ENCODE data around the gene NHS.

NHS gene

GRCh38 chrX:17669891-17670290 is 294.9 kb downstream of the NHS start:
- TF ChIP-seq, protein P1, sequence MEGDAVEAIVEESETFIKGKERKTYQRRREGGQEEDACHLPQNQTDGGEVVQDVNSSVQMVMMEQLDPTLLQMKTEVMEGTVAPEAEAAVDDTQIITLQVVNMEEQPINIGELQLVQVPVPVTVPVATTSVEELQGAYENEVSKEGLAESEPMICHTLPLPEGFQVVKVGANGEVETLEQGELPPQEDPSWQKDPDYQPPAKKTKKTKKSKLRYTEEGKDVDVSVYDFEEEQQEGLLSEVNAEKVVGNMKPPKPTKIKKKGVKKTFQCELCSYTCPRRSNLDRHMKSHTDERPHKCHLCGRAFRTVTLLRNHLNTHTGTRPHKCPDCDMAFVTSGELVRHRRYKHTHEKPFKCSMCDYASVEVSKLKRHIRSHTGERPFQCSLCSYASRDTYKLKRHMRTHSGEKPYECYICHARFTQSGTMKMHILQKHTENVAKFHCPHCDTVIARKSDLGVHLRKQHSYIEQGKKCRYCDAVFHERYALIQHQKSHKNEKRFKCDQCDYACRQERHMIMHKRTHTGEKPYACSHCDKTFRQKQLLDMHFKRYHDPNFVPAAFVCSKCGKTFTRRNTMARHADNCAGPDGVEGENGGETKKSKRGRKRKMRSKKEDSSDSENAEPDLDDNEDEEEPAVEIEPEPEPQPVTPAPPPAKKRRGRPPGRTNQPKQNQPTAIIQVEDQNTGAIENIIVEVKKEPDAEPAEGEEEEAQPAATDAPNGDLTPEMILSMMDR (IDR thresholded peaks at IDR 0.05; ENCODE audit: borderline replicate concordance, control extremely low read depth, extremely low read depth, insufficient read depth, missing control alignments) = no peak
- no peak for DNase-seq (ENCODE audit: low spot score)
- in situ Hi-C loops (cut with MboI; ENCODE audit: low sequenced_read_pairs, unreplicated experiment) = no loop called here

DNA sequence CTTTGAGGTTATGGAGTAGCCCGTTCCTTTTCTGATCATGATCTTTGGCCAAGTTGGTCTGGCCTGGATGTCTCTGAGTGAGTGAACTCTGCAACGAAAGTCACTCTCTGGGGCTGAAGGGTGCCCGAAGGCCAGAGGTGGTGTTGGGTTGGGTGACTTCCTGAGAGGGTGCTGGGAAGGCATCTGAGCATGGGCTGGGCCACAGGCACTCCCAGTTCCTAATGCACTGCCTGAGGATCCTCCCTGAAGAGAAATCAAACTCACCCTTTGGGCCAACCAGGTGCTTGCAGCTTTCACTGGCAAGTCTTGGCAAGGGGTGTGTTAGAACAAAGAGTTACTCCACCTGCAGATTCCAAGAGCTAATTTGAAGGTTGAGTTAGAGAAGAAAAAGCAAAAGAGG is 295.9 kb downstream of the NHS start:
- in situ Hi-C loops (cut with MboI; ENCODE audit: low sequenced_read_pairs, unreplicated experiment) = no loop called here
- DNase-seq (ENCODE audit: low spot score) = no peak
- TF ChIP-seq, protein P1 (IDR thresholded peaks at IDR 0.05; ENCODE audit: borderline replicate concordance, control extremely low read depth, extremely low read depth, insufficient read depth, missing control alignments) = no peak

- TF ChIP-seq, protein P1 (IDR thresholded peaks at IDR 0.05; ENCODE audit: borderline replicate concordance, control extremely low read depth, extremely low read depth, insufficient read depth, missing control alignments) = no peak
- no peak for DNase-seq (ENCODE audit: low spot score)
- in situ Hi-C loops (cut with MboI; ENCODE audit: low sequenced_read_pairs, unreplicated experiment) = no loop called here
Measured at GRCh38 chrX:17674601-17675000, 299.6 kb downstream of the NHS start.

GRCh38 chrX:17679261-17679660 is 304.3 kb downstream of the NHS start:
- TF ChIP-seq, protein P1 (IDR thresholded peaks at IDR 0.05; ENCODE audit: borderline replicate concordance, control extremely low read depth, extremely low read depth, insufficient read depth, missing control alignments) = no peak
- no peak for DNase-seq (ENCODE audit: low spot score)
- in situ Hi-C loops (cut with MboI; ENCODE audit: low sequenced_read_pairs, unreplicated experiment) = no loop called here

DNA sequence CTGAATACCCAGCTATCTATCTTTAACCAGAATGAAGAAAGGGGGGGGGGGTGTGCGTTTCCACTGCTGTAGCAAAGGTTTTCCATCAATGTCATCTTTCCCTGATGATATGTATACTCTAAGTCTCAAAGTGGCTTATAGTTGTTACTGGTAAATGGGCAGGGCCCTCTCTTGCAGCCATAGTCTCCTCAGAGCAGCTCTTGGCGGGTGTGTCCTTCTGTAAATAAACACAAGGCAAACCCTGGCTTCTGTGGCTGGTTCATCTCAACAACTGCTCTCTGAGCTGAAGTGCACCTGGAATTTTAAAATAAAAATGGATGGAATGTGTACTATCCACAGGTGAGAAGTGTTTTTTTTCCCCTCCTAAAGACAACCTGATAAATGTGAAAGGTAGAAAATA is 304.8 kb downstream of the NHS start:
- in situ Hi-C loops (cut with MboI; ENCODE audit: low sequenced_read_pairs, unreplicated experiment) = loop anchor here (10.0 kb wide), 1 partner anchor 435 kb away; no protein-coding TSS in a partner anchor
- DNase-seq (ENCODE audit: low spot score) = no peak
- TF ChIP-seq, protein P1 (IDR thresholded peaks at IDR 0.05; ENCODE audit: borderline replicate concordance, control extremely low read depth, extremely low read depth, insufficient read depth, missing control alignments) = no peak

DNA sequence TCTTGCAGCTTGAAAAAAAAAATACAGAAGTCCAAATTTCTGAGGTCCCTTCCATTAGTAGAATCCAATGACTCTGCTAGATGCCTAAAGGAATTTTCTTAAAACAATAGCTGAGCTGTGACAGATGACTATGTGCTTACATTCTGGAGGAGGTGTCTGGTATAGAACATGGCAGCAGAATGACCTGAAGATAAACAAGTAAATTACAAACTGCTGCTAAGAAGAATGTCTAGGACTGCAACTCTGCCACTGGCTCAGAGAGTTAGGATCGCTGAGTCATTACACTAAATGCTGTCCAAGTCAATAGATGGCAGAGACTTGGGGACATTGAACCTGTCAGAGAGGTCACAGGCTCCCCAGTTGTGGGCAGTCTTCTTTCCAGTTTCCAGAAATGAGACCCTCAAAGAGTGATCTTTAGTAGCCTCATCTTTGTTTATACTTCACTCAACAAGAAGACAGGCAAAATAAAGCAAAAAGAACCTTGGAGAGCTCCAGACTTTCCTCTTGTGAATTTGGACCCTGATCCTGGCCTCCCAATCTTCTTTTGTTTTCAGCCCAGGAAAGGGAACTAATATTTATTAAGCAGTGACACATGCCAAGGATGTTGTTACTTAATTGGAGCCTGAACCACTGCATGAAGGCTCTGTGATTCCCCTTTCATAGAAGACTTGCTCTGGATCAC is 305.9 kb downstream of the NHS start:
- TF ChIP-seq, protein P1 (IDR thresholded peaks at IDR 0.05; ENCODE audit: borderline replicate concordance, control extremely low read depth, extremely low read depth, insufficient read depth, missing control alignments) = no peak
- DNase-seq (ENCODE audit: low spot score) = no peak
- in situ Hi-C loops (cut with MboI; ENCODE audit: low sequenced_read_pairs, unreplicated experiment) = loop anchor here (10.0 kb wide), 1 partner anchor 436 kb away; no protein-coding TSS in a partner anchor

Data from GM13976 (cell line).